ENCODE measurements around the gene CAMSAP3. TPM values are rescaled to one million over a fixed set of nuclear protein-coding genes. Genes with fewer than 3 reads are reported as not detected.

The CAMSAP3 gene
- polyA plus RNA-seq, 1 of the 3 experiments (the other 2 are of a cell fraction) = 0.08 TPM

- no peak for DNase-seq
- Histone ChIP-seq H3K4me1 (ENCODE audit: control insufficient read depth in 1 of 2, insufficient read depth in 2 of 2, low read depth in 1 of 2, low read length in 1 of 2) (no peaks in the 10 kb centered on the region), H3K27me3 (ENCODE audit: insufficient read depth) (peaks cover 63% of the 10 kb centered on the region), H3K9me2 (no peaks in the 10 kb centered on the region), H2AFZ (ENCODE audit: low read depth) (no peak overlapping the region), H4K20me1 (ENCODE audit: insufficient read depth) (no peaks in the 10 kb centered on the region), H3F3A (replicated peaks; ENCODE audit: insufficient read depth) (no peaks in the 10 kb centered on the region), H3K79me2 (ENCODE audit: insufficient read depth) (no peaks in the 10 kb centered on the region), H3K9ac (no peak overlapping the region), H3K36me3 (replicated peaks in 1 of 2; ENCODE audit: control insufficient read depth in 1 of 2, insufficient read depth in 2 of 2, low read length in 1 of 2) (no peaks in the 10 kb centered on the region), H3K27ac (ENCODE audit: low read depth in 2 of 2, low read length in 1 of 2) (no peak overlapping the region), H3K4me3 (ENCODE audit: low read depth in 2 of 2, low read length in 1 of 2) (no peak overlapping the region), H3K9me3 (no peaks in the 10 kb centered on the region), H3K4me2 (no peak overlapping the region)
- TF ChIP-seq TEAD4 (IDR thresholded peaks at IDR 0.05; ENCODE audit: borderline replicate concordance, insufficient read depth) = no peak
- TF ChIP-seq, protein P1, sequence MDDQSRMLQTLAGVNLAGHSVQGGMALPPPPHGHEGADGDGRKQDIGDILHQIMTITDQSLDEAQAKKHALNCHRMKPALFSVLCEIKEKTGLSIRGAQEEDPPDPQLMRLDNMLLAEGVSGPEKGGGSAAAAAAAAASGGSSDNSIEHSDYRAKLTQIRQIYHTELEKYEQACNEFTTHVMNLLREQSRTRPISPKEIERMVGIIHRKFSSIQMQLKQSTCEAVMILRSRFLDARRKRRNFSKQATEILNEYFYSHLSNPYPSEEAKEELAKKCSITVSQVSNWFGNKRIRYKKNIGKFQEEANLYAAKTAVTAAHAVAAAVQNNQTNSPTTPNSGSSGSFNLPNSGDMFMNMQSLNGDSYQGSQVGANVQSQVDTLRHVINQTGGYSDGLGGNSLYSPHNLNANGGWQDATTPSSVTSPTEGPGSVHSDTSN (IDR thresholded peaks at IDR 0.05) = no peak
- no peak for TF ChIP-seq MXI1 (IDR thresholded peaks at IDR 0.05; ENCODE audit: low read depth, low read length)
- TF ChIP-seq, protein P2, sequence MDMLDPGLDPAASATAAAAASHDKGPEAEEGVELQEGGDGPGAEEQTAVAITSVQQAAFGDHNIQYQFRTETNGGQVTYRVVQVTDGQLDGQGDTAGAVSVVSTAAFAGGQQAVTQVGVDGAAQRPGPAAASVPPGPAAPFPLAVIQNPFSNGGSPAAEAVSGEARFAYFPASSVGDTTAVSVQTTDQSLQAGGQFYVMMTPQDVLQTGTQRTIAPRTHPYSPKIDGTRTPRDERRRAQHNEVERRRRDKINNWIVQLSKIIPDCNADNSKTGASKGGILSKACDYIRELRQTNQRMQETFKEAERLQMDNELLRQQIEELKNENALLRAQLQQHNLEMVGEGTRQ (IDR thresholded peaks at IDR 0.05; ENCODE audit: borderline replicate concordance, low read depth, low read length) = no peak
- no peak for TF ChIP-seq FOXM1 (IDR thresholded peaks at IDR 0.05; ENCODE audit: low read depth)
- no peak for TF ChIP-seq SIN3A (IDR thresholded peaks at IDR 0.05; ENCODE audit: borderline replicate concordance, low read depth, low read length)
- no peak for TF ChIP-seq SMC3 (IDR thresholded peaks at IDR 0.05; ENCODE audit: low read depth, low read length)
- TF ChIP-seq RXRA (IDR thresholded peaks at IDR 0.05; ENCODE audit: borderline replicate concordance, low read depth) = no peak
- no peak for TF ChIP-seq RCOR1 (IDR thresholded peaks at IDR 0.05; ENCODE audit: low read length)
- TF ChIP-seq RFX5 (IDR thresholded peaks at IDR 0.05; ENCODE audit: low read length) = no peak
- no peak for TF ChIP-seq FOXJ3 (CRISPR knock-in tag; IDR thresholded peaks at IDR 0.05)
- no peak for TF ChIP-seq EP300 (IDR thresholded peaks at IDR 0.05; ENCODE audit: borderline replicate concordance in 1 of 2, low read depth in 1 of 2, low read length in 1 of 2)
- TF ChIP-seq CHD2 (IDR thresholded peaks at IDR 0.05; ENCODE audit: low read length, partially characterized antibody) = no peak
- no peak for TF ChIP-seq MEF2A (IDR thresholded peaks at IDR 0.05; ENCODE audit: borderline replicate concordance, low read depth)
- 19% methylated on average over 11 of the region's 14 CpGs for WGBS (ENCODE audit: low lambda C conversion rate)
- ChIA-PET CTCF (interaction anchor here (0.6 to 4.2 kb wide), 4 partner anchors 11 to 94 kb away, joined by 3 to 14 read pairs (median 10); partner anchors contain the start of gene TRAPPC5), POLR2A (no interaction called here)
These were observed 67.0 kb downstream of the CAMSAP3 start for GRCh38 chr19:7662657-7663056.

GRCh38 chr19:7663706-7664105, 68.0 kb downstream of the CAMSAP3 start:
- H3K4me1 ChIP-seq (ENCODE audit: control insufficient read depth in 1 of 2, insufficient read depth in 2 of 2, low read depth in 1 of 2, low read length in 1 of 2) = no peaks in the 10 kb centered on the region
- no peaks in the 10 kb centered on the region for H3K79me2 ChIP-seq (ENCODE audit: insufficient read depth)
- H3K9me2 ChIP-seq = no peaks in the 10 kb centered on the region
- H3K9ac ChIP-seq = no peak overlapping the region
- no peaks in the 10 kb centered on the region for H3F3A ChIP-seq (replicated peaks; ENCODE audit: insufficient read depth)
- 30% methylated on average over 7 of the region's 7 CpGs for WGBS (ENCODE audit: low lambda C conversion rate)
- no peak overlapping the region for H3K27ac ChIP-seq (ENCODE audit: low read depth in 2 of 2, low read length in 1 of 2)
- no peaks in the 10 kb centered on the region for H3K36me3 ChIP-seq (replicated peaks in 1 of 2; ENCODE audit: control insufficient read depth in 1 of 2, insufficient read depth in 2 of 2, low read length in 1 of 2)
- no peaks in the 10 kb centered on the region for H3K9me3 ChIP-seq
- no peak overlapping the region for H2AFZ ChIP-seq (ENCODE audit: low read depth)
- no peak for DNase-seq
- H3K4me3 ChIP-seq (ENCODE audit: low read depth in 2 of 2, low read length in 1 of 2) = no peak overlapping the region
- H3K27me3 ChIP-seq (ENCODE audit: insufficient read depth) = peaks cover 68% of the 10 kb centered on the region
- CTCF ChIA-PET = interaction anchor here (1.6 to 4.2 kb wide), 3 partner anchors 17 to 135 kb away, joined by 4 to 14 read pairs (median 9); partner anchors contain the start of gene TRAPPC5
- no peak for TF ChIP-seq YY1 (IDR thresholded peaks at IDR 0.05; ENCODE audit: low read depth)
- no peaks in the 10 kb centered on the region for H4K20me1 ChIP-seq (ENCODE audit: insufficient read depth)
- no peak overlapping the region for H3K4me2 ChIP-seq
- POLR2A ChIA-PET = interaction anchor here (0.6 kb wide), 1 partner anchor 163 kb away, joined by 4 read pairs; no protein-coding TSS in a partner anchor

Data from SK-N-SH (cell line).